Measurements from ENCODE around the gene ADAMTSL4.

GRCh38 chr1:150561974-150562445 lies 12.8 kb downstream of the ADAMTSL4 start:
- TF ChIP-seq CTCF (conservative IDR thresholded peaks at IDR 0.05; ENCODE audit: low read depth, low read length), result no peak
- TF ChIP-seq EZH2 (IDR thresholded peaks at IDR 0.05; ENCODE audit: low read length, unreplicated experiment), result no peak
- no peak for TF ChIP-seq EZH2phosphoT487 (IDR thresholded peaks at IDR 0.05; ENCODE audit: borderline replicate concordance, low read length)

All from PC-3 (cell line).